MM.1S (cell line): ENCODE data around the gene PRKCE.

ENCODE experiments used
- DNase-seq: peaks from one replicate; pipeline ENCODE4 v3.0.0-alpha.2; 2015
- H2AFZ ChIP-seq: fragments of 300-600 bp; sonication (generic); 2 replicates; pipeline ENCODE4 v1.6.0; 2016; ENCODE audit warnings: antibody characterized with exemption, low read length
- H3F3A ChIP-seq: fragments of 300-600 bp; sonication (generic); 2 replicates; pipeline ENCODE4 v1.6.1; 2016; ENCODE audit warnings: mild to moderate bottlenecking, antibody characterized with exemption, low read length, moderate library complexity, mixed read lengths; ENCODE audit not compliant: insufficient read depth
- H3K27ac ChIP-seq: fragments of 300-600 bp; sonication (generic); 2 replicates; pipeline ENCODE4 v1.5.1; 2016; ENCODE audit warnings: mild to moderate bottlenecking, low read length
- H3K27me3 ChIP-seq: fragments of 300-600 bp; sonication (generic); replicated peaks from 2 replicates; pipeline ENCODE4 v1.6.0; 2016; ENCODE audit warnings: low read length; ENCODE audit not compliant: insufficient read depth
- H3K36me3 ChIP-seq: fragments of 300-600 bp; sonication (generic); replicated peaks from 2 replicates; pipeline ENCODE4 v1.6.1; 2016; ENCODE audit warnings: mild to moderate bottlenecking, low read length, mixed read lengths; ENCODE audit not compliant: insufficient read depth
- H3K4me1 ChIP-seq: fragments of 300-600 bp; sonication (generic); 2 replicates; pipeline ENCODE4 v1.6.1; 2016; ENCODE audit warnings: low read length, mixed read lengths
- H3K4me2 ChIP-seq: fragments of 300-600 bp; sonication (generic); 2 replicates; pipeline ENCODE4 v1.6.0; 2016; ENCODE audit warnings: low read depth, low read length
- H3K4me3 ChIP-seq: fragments of 300-600 bp; sonication (generic); 2 replicates; pipeline ENCODE4 v1.5.1; 2016; ENCODE audit warnings: low read length, mixed read lengths
- H3K79me2 ChIP-seq: fragments of 300-600 bp; sonication (generic); 2 replicates; pipeline ENCODE4 v1.6.1; 2016; ENCODE audit warnings: mixed run types, low read length, mixed read lengths
- H3K9ac ChIP-seq: fragments of 300-600 bp; sonication (generic); 2 replicates; pipeline ENCODE4 v1.6.1; 2016; ENCODE audit warnings: low read length, mixed read lengths
- H3K9me2 ChIP-seq: fragments of 300-600 bp; sonication (generic); replicated peaks from 2 replicates; pipeline ENCODE4 v1.6.1; 2016; ENCODE audit warnings: mild to moderate bottlenecking, low read length, mixed read lengths; ENCODE audit not compliant: insufficient read depth
- H3K9me3 ChIP-seq: fragments of 300-600 bp; sonication (generic); replicated peaks from 2 replicates; pipeline ENCODE4 v1.6.1; 2016; ENCODE audit warnings: mild to moderate bottlenecking, low read length, mixed read lengths; ENCODE audit not compliant: insufficient read depth
- H4K20me1 ChIP-seq: fragments of 300-600 bp; sonication (generic); 2 replicates; pipeline ENCODE4 v1.6.1; 2016; ENCODE audit warnings: mild to moderate bottlenecking, low read length, moderate library complexity, mixed read lengths; ENCODE audit not compliant: insufficient read depth
- CTCF ChIP-seq: fragments of 300-600 bp; sonication (generic); IDR thresholded peaks from 2 replicates; pipeline ENCODE4 v1.5.1; 2016; ENCODE audit warnings: antibody characterized with exemption, low read length, mixed read lengths
- EZH2 ChIP-seq: fragments of 300-600 bp; sonication (generic); optimal IDR thresholded peaks from 2 replicates; pipeline ENCODE3; 2017; ENCODE audit warnings: low read depth, mild to moderate bottlenecking, antibody characterized with exemption, low read length, mixed read lengths
- EZH2phosphoT487 ChIP-seq: fragments of 300-600 bp; sonication (generic); IDR thresholded peaks from 2 replicates; pipeline ENCODE4 v1.6.1; 2018; ENCODE audit warnings: antibody characterized with exemption, low read length

PRKCE gene

GRCh38 chr2:46230677-46231425 lies 579.4 kb downstream of the PRKCE start:
- H3K9ac ChIP-seq = no peak overlapping the region
- no peak overlapping the region for H3K4me2 ChIP-seq
- no peak overlapping the region for H3K4me3 ChIP-seq
- no peaks in the 10 kb centered on the region for H3F3A ChIP-seq
- H3K9me3 ChIP-seq = no peaks in the 10 kb centered on the region
- H2AFZ ChIP-seq = no peak overlapping the region
- no peak for DNase-seq
- H4K20me1 ChIP-seq = no peaks in the 10 kb centered on the region
- no peaks in the 10 kb centered on the region for H3K4me1 ChIP-seq
- no peaks in the 10 kb centered on the region for H3K36me3 ChIP-seq
- no peaks in the 10 kb centered on the region for H3K79me2 ChIP-seq
- no peak overlapping the region for H3K27ac ChIP-seq
- H3K9me2 ChIP-seq = no peaks in the 10 kb centered on the region
- TF ChIP-seq EZH2 = no peak
- no peak for TF ChIP-seq EZH2phosphoT487
- TF ChIP-seq CTCF = no peak
- H3K27me3 ChIP-seq = no peaks in the 10 kb centered on the region

- TF ChIP-seq EZH2 (no peak), CTCF (no peak), EZH2phosphoT487 (no peak)
- no peaks in the 10 kb centered on the region for H3K27me3 ChIP-seq
- H4K20me1 ChIP-seq = no peaks in the 10 kb centered on the region
- no peak overlapping the region for H3K9ac ChIP-seq
- 0 out of 2 replicates have a peak, but pooled peaks cover 6% of the 10 kb centered on the region for H3K4me1 ChIP-seq
- H3K9me2 ChIP-seq = no peaks in the 10 kb centered on the region
- no peaks in the 10 kb centered on the region for H3K36me3 ChIP-seq
- no peak overlapping the region for H2AFZ ChIP-seq
- no peaks in the 10 kb centered on the region for H3F3A ChIP-seq
- H3K79me2 ChIP-seq = no peaks in the 10 kb centered on the region
- no peak overlapping the region for H3K4me2 ChIP-seq
- DNase-seq = no peak
- H3K9me3 ChIP-seq = no peaks in the 10 kb centered on the region
- H3K27ac ChIP-seq = no peak overlapping the region
- no peak overlapping the region for H3K4me3 ChIP-seq
Observed at GRCh38 chr2:46231721-46232120, 580.2 kb downstream of the PRKCE start.

- Histone ChIP-seq H3K27ac (no peak overlapping the region), H3K79me2 (no peaks in the 10 kb centered on the region), H3K9me3 (no peaks in the 10 kb centered on the region), H3K4me3 (no peak overlapping the region), H3K27me3 (no peaks in the 10 kb centered on the region), H3K9ac (no peak overlapping the region), H4K20me1 (no peaks in the 10 kb centered on the region), H3K9me2 (no peaks in the 10 kb centered on the region), H3F3A (no peaks in the 10 kb centered on the region), H3K36me3 (no peaks in the 10 kb centered on the region), H2AFZ (no peak overlapping the region), H3K4me2 (no peak overlapping the region), H3K4me1 (0 out of 2 replicates have a peak, but pooled peaks cover 12% of the 10 kb centered on the region)
- no peak for TF ChIP-seq EZH2phosphoT487
- TF ChIP-seq CTCF = no peak
- TF ChIP-seq EZH2 = no peak
- no peak for DNase-seq
Observed at GRCh38 chr2:46232860-46233259, 581.4 kb downstream of the PRKCE start.
